ENCODE measurements around the gene RBBP5.

Gene RBBP5

GRCh38 chr1:205045146-205045545 is 76.6 kb downstream of the RBBP5 start:
- no peak overlapping the region for H3K4me3 ChIP-seq (ENCODE audit: low read length)
- no peak for TF ChIP-seq ZNF274 (IDR thresholded peaks at IDR 0.05; ENCODE audit: low read depth, low read length)

- TF ChIP-seq ZNF274 (IDR thresholded peaks at IDR 0.05; ENCODE audit: low read depth, low read length): no peak
- H3K4me3 ChIP-seq (ENCODE audit: low read length): no peak overlapping the region
Measured at GRCh38 chr1:205044741-205045140, 77.0 kb downstream of the RBBP5 start.

GRCh38 chr1:205043866-205044265 is 77.9 kb downstream of the RBBP5 start:
- no peak overlapping the region for H3K4me3 ChIP-seq (ENCODE audit: low read length)
- TF ChIP-seq ZNF274 (IDR thresholded peaks at IDR 0.05; ENCODE audit: low read depth, low read length): no peak

- no peak for TF ChIP-seq ZNF274 (IDR thresholded peaks at IDR 0.05; ENCODE audit: low read depth, low read length)
- no peak within 1 kb of the TSS for H3K4me3 ChIP-seq (ENCODE audit: low read length)
Measured at GRCh38 chr1:205042911-205043806, 78.6 kb downstream of the RBBP5 start, which contains the start of gene CNTN2. Gene CNTN2 (plus strand): TSS chr1:205043212. CDS start chr1:205053186, 9,974 bp downstream.

- TF ChIP-seq ZNF274 (IDR thresholded peaks at IDR 0.05; ENCODE audit: low read depth, low read length): no peak
- no peak overlapping the region for H3K4me3 ChIP-seq (ENCODE audit: low read length)
Measured at GRCh38 chr1:205041998-205042910, 79.5 kb downstream of the RBBP5 start.

GRCh38 chr1:205041001-205041715 is 80.6 kb downstream of the RBBP5 start:
- no peak for TF ChIP-seq ZNF274 (IDR thresholded peaks at IDR 0.05; ENCODE audit: low read depth, low read length)
- no peak overlapping the region for H3K4me3 ChIP-seq (ENCODE audit: low read length)

GRCh38 chr1:205038132-205038786 is 83.5 kb downstream of the RBBP5 start:
- no peak for TF ChIP-seq ZNF274 (IDR thresholded peaks at IDR 0.05; ENCODE audit: low read depth, low read length)
- H3K4me3 ChIP-seq (ENCODE audit: low read length): no peak overlapping the region

GRCh38 chr1:205037539-205037938 is 84.2 kb downstream of the RBBP5 start:
- no peak overlapping the region for H3K4me3 ChIP-seq (ENCODE audit: low read length)
- no peak for TF ChIP-seq ZNF274 (IDR thresholded peaks at IDR 0.05; ENCODE audit: low read depth, low read length)
